HUES64 (cell line): Measurements from ENCODE around the gene RFTN2.
"Not testable (repeated sequence)": the region's sequence is repeated elsewhere in the genome, so short reads cannot be mapped to it uniquely, and the experiment has no call there.

Experiments used
- H3K27ac ChIP-seq: 2 replicates; pipeline ENCODE4 v1.7.0; 2013; ENCODE audit warnings: low read depth, low read length, inconsistent platforms
- H3K27me3 ChIP-seq: 2 replicates; pipeline ENCODE4 v1.6.1; 2013; ENCODE audit warnings: mild to moderate bottlenecking, low read length; ENCODE audit not compliant: insufficient read depth
- H3K36me3 ChIP-seq: 2 replicates; pipeline ENCODE4 v1.6.1; 2013; ENCODE audit warnings: mild to moderate bottlenecking, low read length; ENCODE audit not compliant: insufficient read depth
- H3K4me1 ChIP-seq: 2 replicates; pipeline ENCODE4 v1.6.1; 2013; ENCODE audit warnings: mild to moderate bottlenecking, low read length, moderate library complexity; ENCODE audit not compliant: insufficient read depth
- H3K4me3 ChIP-seq: 2 replicates; pipeline ENCODE4 v1.5.1; 2013; ENCODE audit warnings: mild to moderate bottlenecking, low read length, moderate library complexity
- H3K9ac ChIP-seq: 2 replicates; pipeline ENCODE4 v1.6.1; 2013; ENCODE audit warnings: mild to moderate bottlenecking, low read depth, low read length
- H3K9me3 ChIP-seq: 2 replicates; pipeline ENCODE4 v1.6.1; 2013; ENCODE audit warnings: low read depth, low read length; ENCODE audit not compliant: insufficient read depth
- WGBS: fragments of 150-250, 120-280 bp; methylation state at CpG from one replicate; pipeline ENCODE4 v1.1.7; 2013; ENCODE audit warnings: missing lambda C conversion rate; 5-methylcytosine and 5-hydroxymethylcytosine counted together

RFTN2 gene

GRCh38 chr2:197640571-197641122 lies 34.7 kb downstream of the RFTN2 start:
- Histone ChIP-seq H3K27ac (peak overlapping the region; percentile 5; the same call in 1 of the 2 replicates), H3K4me1 (peaks cover 10% of the 10 kb centered on the region; the same call in 1 of the 2 replicates), H3K9ac (peak overlapping the region; percentile 12; the same call in 1 of the 2 replicates), H3K4me3 (peak overlapping the region; percentile 0)
- 87% methylated on average over 11 of the region's 19 CpGs for WGBS
- not testable (repeated sequence) for H3K9me3 ChIP-seq, H3K36me3 ChIP-seq, H3K27me3 ChIP-seq

DNA sequence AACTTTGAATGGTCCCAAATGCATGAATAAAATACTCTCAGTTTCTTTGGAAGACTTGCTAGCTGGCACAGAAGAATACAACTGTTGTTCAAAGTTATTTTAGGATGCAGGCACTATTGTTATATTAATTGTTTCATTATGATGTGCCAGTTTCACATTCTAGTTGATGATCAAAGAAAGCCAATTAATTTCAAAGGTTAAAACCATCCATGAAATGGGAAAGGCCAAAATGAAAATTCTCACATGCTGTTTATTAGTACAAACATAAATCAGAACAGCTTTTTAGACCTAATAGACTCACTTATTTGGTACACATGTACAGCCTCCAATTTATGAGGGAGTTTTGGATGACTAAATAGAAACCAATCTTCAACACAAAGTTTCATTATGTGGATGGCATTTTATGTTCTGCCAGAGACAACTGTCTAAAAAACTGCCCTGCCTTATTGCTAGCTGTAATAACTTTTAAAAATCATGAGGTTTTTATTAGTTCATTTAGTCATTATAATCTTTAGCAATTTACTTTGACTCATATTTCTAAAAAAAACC lies 42.2 kb downstream of the RFTN2 start:
- H3K9me3 ChIP-seq: no peaks in the 10 kb centered on the region
- no peaks in the 10 kb centered on the region for H3K27me3 ChIP-seq
- no peaks in the 10 kb centered on the region for H3K36me3 ChIP-seq
- no peak overlapping the region for H3K27ac ChIP-seq
- H3K4me1 ChIP-seq: peaks cover 6% of the 10 kb centered on the region
- H3K4me3 ChIP-seq: no peak overlapping the region
- no peak overlapping the region for H3K9ac ChIP-seq

DNA sequence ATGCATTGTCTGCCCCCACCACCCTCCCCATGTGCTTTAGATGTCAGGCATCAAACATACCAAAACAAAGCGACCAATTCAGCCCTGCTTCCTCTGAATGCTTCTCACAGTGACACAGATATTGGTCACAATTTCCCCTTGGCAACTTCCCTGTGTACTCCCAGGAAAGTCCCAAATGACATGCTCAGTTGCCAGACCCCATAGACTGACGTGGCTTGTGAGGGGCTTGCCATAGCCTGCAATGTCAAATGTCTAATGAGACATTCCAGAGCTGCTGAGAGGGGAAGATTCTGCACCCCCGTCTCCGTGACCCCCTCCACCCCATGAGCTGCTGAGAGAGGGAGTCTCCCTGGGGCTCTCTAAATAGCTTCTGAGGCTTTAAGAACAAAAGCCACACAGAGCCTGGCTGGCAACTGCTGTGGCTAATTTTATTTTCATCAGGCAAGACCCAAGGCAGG lies 47.3 kb downstream of the RFTN2 start:
- Histone ChIP-seq H3K9ac (peak overlapping the region; percentile 29; the same call in 1 of the 2 replicates), H3K4me3 (no peak overlapping the region), H3K27me3 (no peaks in the 10 kb centered on the region), H3K9me3 (no peaks in the 10 kb centered on the region), H3K4me1 (peaks cover 10% of the 10 kb centered on the region), H3K36me3 (no peaks in the 10 kb centered on the region), H3K27ac (no peak overlapping the region)
- 45% methylated on average over 4 of the region's 4 CpGs for WGBS

DNA sequence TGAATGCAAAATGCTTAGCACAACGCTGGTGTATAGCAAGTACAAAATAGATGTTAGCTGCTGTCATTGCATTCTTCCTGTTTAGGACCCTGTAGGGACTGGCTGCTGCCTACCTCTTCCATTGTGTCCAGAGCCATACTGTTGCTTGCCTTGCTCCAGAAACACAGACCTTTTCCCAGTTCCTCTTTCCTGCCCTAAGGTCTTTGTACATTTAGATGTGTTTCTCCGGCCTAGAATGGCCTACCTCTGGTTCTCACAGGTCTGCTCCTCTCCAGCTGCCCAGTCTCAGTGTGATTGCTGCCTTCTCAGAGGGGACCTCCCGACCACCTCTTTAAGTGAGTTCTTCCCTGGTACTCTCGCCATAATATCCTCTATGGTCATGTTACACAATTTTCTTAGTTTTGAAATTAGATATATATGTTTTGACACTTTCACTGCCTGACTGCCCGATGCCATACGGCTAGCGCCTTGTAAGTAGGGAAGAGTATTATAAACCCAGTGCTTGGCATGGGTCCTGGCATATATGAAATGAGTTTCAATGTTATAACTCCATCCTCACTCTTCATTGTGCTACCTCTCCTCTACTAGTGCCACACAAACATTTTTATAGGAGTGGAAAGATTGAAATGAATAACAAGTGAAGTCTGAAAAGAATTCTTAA lies 48.3 kb downstream of the RFTN2 start:
- H3K9ac ChIP-seq: no peak overlapping the region
- H3K4me3 ChIP-seq: no peak overlapping the region
- H3K9me3 ChIP-seq: no peaks in the 10 kb centered on the region
- WGBS: 92% methylated on average over 6 of the region's 7 CpGs
- no peaks in the 10 kb centered on the region for H3K27me3 ChIP-seq
- H3K27ac ChIP-seq: no peak overlapping the region
- no peaks in the 10 kb centered on the region for H3K36me3 ChIP-seq
- peaks cover 10% of the 10 kb centered on the region for H3K4me1 ChIP-seq

- WGBS: 75% methylated on average over 1 of the region's 1 CpG
- no peak overlapping the region for H3K27ac ChIP-seq
- no peaks in the 10 kb centered on the region for H3K27me3 ChIP-seq
- peaks cover 8% of the 10 kb centered on the region for H3K4me1 ChIP-seq
- no peaks in the 10 kb centered on the region for H3K9me3 ChIP-seq
- H3K4me3 ChIP-seq: no peak overlapping the region
- no peak overlapping the region for H3K9ac ChIP-seq
- H3K36me3 ChIP-seq: no peaks in the 10 kb centered on the region
Measured at GRCh38 chr2:197620133-197620532, 55.3 kb downstream of the RFTN2 start.

GRCh38 chr2:197615016-197615652 lies 60.3 kb downstream of the RFTN2 start:
- H3K27ac ChIP-seq: no peak overlapping the region
- peaks cover 20% of the 10 kb centered on the region for H3K4me1 ChIP-seq
- no peaks in the 10 kb centered on the region for H3K36me3 ChIP-seq
- H3K4me3 ChIP-seq: no peak overlapping the region
- no peak overlapping the region for H3K9ac ChIP-seq
- H3K27me3 ChIP-seq: no peaks in the 10 kb centered on the region
- no peaks in the 10 kb centered on the region for H3K9me3 ChIP-seq
- 66% methylated on average over 4 of the region's 4 CpGs for WGBS

- Histone ChIP-seq H3K27ac (no peak overlapping the region), H3K36me3 (no peaks in the 10 kb centered on the region), H3K4me3 (no peak overlapping the region), H3K4me1 (peaks cover 15% of the 10 kb centered on the region), H3K27me3 (no peaks in the 10 kb centered on the region), H3K9ac (no peak overlapping the region), H3K9me3 (no peaks in the 10 kb centered on the region)
- WGBS: 91% methylated on average over 2 of the region's 3 CpGs
Measured at GRCh38 chr2:197614532-197614931, 60.9 kb downstream of the RFTN2 start.

- Histone ChIP-seq H3K4me3 (no peak overlapping the region), H3K36me3 (no peaks in the 10 kb centered on the region), H3K9ac (no peak overlapping the region), H3K4me1 (peaks cover 15% of the 10 kb centered on the region), H3K9me3 (no peaks in the 10 kb centered on the region), H3K27me3 (no peaks in the 10 kb centered on the region), H3K27ac (no peak overlapping the region)
- WGBS: 0% methylated on average over 1 of the region's 1 CpG
Measured at GRCh38 chr2:197613509-197613987, 61.8 kb downstream of the RFTN2 start.

GRCh38 chr2:197606180-197606579 lies 69.2 kb downstream of the RFTN2 start:
- Histone ChIP-seq H3K9me3 (no peaks in the 10 kb centered on the region), H3K4me1 (no peaks in the 10 kb centered on the region), H3K36me3 (no peaks in the 10 kb centered on the region), H3K27me3 (no peaks in the 10 kb centered on the region), H3K4me3 (no peak overlapping the region), H3K27ac (no peak overlapping the region), H3K9ac (no peak overlapping the region)
- WGBS: 85% methylated on average over 1 of the region's 2 CpGs

DNA sequence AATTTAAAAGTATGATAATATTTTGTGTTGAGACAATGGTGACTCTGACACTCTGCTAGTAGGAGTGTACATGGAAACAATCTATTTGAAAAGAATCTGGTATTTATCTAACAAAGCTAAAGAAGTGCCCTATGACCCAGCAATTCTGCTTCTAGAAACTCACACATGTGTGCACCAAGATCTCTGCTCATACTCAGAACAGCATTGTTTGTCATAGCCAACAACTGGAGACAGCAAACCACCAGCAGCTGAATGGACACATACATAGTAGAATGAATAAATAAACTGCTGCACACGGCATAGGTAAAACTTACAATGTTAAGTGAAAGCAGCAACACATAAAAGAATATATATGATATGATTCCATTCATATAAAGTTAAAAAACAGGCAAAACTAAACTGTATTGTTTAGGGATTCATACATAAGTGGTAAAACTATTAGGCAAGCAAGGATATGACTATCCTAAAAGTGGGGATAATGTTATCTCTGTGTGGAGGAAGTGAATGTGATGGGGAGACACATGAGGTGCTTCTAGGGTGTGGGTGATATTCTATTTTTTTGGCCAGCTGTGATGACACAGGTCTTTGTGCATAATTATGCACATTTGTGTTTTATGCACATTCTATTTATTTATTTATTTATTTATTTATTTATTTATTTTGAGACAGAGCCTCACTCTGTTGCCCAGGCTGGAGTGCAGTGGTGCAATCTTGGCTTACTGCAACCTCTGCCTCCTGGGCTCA lies 71.1 kb downstream of the RFTN2 start:
- Histone ChIP-seq H3K4me1 (no peaks in the 10 kb centered on the region), H3K4me3 (no peak overlapping the region), H3K36me3 (no peaks in the 10 kb centered on the region), H3K9ac (no peak overlapping the region), H3K27me3 (no peaks in the 10 kb centered on the region), H3K27ac (no peak overlapping the region), H3K9me3 (no peaks in the 10 kb centered on the region)
- WGBS: no CpG with 5 or more reads among the region's 1 CpG

DNA sequence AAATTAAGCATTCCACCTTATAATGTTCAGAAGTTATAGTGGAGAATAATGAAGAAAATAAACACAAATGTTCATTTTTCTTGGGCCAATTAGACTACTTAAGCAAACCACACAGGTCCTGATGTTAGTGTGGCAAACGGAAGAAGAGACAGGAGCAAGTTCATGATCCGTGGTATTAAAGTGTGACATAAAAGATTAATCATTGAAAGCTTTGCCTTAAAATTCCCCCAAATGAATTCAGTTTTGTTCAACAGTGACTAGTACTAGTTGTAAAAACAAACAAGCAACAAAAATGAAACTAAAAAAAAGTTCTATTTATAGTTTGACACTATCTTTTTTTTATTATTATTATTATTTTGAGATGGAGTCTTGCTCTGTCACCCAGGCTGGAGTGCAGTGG lies 73.7 kb downstream of the RFTN2 start:
- no peak overlapping the region for H3K4me3 ChIP-seq
- no peaks in the 10 kb centered on the region for H3K27me3 ChIP-seq
- no peak overlapping the region for H3K27ac ChIP-seq
- 96% methylated on average over 2 of the region's 2 CpGs for WGBS
- no peak overlapping the region for H3K9ac ChIP-seq
- no peaks in the 10 kb centered on the region for H3K36me3 ChIP-seq
- H3K4me1 ChIP-seq: peaks cover 6% of the 10 kb centered on the region
- no peaks in the 10 kb centered on the region for H3K9me3 ChIP-seq
